ENCODE measurements around the gene ABCC8. TPM values are rescaled to one million over a fixed set of nuclear protein-coding genes. Genes with fewer than 3 reads are reported as not detected.

ABCC8 gene
- polyA plus RNA-seq, 2 of the 4 experiments (the other 2 are of a cell fraction), result 1.1 to 2.0 TPM

DNA sequence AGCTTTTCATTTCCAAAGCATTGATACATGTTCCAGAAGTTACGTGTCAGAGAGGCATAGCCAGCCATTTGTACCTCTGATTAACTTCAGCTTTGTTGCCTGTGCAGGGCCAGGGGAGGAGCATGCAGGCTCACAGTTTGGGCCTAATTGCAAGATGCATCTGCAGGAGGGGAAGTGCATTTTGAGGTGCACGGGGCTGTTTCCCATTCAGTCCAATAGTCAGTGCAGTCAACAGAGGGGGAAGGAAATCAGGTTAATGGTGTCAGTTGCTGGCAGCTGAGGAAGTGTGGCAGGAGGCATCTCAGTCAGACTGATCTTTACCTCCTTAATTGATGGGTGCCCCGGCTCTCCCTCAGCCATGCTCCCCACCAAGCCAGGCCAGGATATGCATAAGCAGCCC, 39.3 kb downstream of the ABCC8 start:
- H3K4me1 ChIP-seq, result peaks cover 22% of the 10 kb centered on the region
- no peak overlapping the region for H3K27ac ChIP-seq
- TF ChIP-seq, protein P1, sequence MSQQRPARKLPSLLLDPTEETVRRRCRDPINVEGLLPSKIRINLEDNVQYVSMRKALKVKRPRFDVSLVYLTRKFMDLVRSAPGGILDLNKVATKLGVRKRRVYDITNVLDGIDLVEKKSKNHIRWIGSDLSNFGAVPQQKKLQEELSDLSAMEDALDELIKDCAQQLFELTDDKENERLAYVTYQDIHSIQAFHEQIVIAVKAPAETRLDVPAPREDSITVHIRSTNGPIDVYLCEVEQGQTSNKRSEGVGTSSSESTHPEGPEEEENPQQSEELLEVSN (IDR thresholded peaks at IDR 0.05; ENCODE audit: borderline replicate concordance, low read depth), result no peak
- TF ChIP-seq, protein P2, sequence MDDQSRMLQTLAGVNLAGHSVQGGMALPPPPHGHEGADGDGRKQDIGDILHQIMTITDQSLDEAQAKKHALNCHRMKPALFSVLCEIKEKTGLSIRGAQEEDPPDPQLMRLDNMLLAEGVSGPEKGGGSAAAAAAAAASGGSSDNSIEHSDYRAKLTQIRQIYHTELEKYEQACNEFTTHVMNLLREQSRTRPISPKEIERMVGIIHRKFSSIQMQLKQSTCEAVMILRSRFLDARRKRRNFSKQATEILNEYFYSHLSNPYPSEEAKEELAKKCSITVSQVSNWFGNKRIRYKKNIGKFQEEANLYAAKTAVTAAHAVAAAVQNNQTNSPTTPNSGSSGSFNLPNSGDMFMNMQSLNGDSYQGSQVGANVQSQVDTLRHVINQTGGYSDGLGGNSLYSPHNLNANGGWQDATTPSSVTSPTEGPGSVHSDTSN (IDR thresholded peaks at IDR 0.05), result no peak
- TF ChIP-seq TP53 (CRISPR knock-in tag; IDR thresholded peaks at IDR 0.05) (no peak), NR3C1 (IDR thresholded peaks at IDR 0.05) (no peak), ZNF302 (CRISPR knock-in tag; IDR thresholded peaks at IDR 0.05) (no peak), HOXB13 (CRISPR knock-in tag; IDR thresholded peaks at IDR 0.05; ENCODE audit: low read depth) (no peak), RARB (CRISPR knock-in tag; IDR thresholded peaks at IDR 0.05) (no peak), CEBPB (IDR thresholded peaks at IDR 0.05) (no peak), HDAC2 (IDR thresholded peaks at IDR 0.05) (no peak), HEYL (CRISPR knock-in tag; IDR thresholded peaks at IDR 0.05) (no peak)
- H3K9me3 ChIP-seq, result peaks cover 3% of the 10 kb centered on the region; the same call in 1 of the 3 replicates
- H3K4me2 ChIP-seq, result no peak overlapping the region
- H3K4me3 ChIP-seq, result no peak overlapping the region
- POLR2A ChIA-PET, result no interaction called here
- DNase-seq (ENCODE audit: low read depth in 1 of 2, low spot score in 1 of 2) (no peak), ATAC-seq (no peak), FAIRE-seq (no peak)
- 85% methylated on average over 3 of the region's 3 CpGs for WGBS (ENCODE audit: missing lambda C conversion rate)
- CTCF ChIA-PET, result interaction anchor here (1.1 to 1.5 kb wide), 2 partner anchors 12 to 67 kb away, joined by 3 to 5 read pairs; no protein-coding TSS in a partner anchor

DNA sequence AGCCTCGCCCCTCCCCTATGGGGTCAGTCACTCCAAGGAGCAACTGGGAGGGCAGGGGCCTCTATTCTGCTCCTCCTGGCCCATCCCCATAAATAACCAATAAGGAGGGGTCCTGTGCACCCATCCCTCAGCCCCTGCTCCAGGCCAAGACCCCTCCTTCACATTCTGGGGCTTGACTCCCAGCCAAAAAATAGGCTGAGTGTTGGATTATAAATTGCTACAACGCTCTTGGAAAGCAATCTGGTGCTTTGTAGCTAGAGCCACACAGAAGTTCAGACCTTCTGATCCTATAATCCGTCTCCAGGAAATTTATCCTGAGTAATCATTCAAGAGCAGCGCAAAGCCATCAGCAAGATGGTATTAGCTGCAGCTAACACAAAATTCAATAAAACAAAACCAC, 42.5 kb downstream of the ABCC8 start:
- Histone ChIP-seq H3K4me2 (no peak overlapping the region), H3K4me1 (peaks cover 4% of the 10 kb centered on the region), H3K4me3 (no peak overlapping the region), H3K9me3 (no peaks in the 10 kb centered on the region), H3K27ac (no peak overlapping the region)
- ATAC-seq, result no peak
- TF ChIP-seq MAZ (IDR thresholded peaks at IDR 0.05; ENCODE audit: borderline replicate concordance, low read depth, low read length) (no peak), NPAS2 (CRISPR knock-in tag; IDR thresholded peaks at IDR 0.05; ENCODE audit: borderline replicate concordance) (no peak), JUNB (IDR thresholded peaks at IDR 0.05) (no peak), SMC3 (IDR thresholded peaks at IDR 0.05) (no peak), JUN (IDR thresholded peaks at IDR 0.05) (no peak), CBX8 (IDR thresholded peaks at IDR 0.05) (no peak)
- TF ChIP-seq, protein P3, sequence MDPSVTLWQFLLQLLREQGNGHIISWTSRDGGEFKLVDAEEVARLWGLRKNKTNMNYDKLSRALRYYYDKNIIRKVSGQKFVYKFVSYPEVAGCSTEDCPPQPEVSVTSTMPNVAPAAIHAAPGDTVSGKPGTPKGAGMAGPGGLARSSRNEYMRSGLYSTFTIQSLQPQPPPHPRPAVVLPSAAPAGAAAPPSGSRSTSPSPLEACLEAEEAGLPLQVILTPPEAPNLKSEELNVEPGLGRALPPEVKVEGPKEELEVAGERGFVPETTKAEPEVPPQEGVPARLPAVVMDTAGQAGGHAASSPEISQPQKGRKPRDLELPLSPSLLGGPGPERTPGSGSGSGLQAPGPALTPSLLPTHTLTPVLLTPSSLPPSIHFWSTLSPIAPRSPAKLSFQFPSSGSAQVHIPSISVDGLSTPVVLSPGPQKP (IDR thresholded peaks at IDR 0.05; ENCODE audit: low read depth, low read length), result no peak
- no peak for FAIRE-seq
- POLR2A ChIA-PET, result no interaction called here
- 65% methylated on average over 4 of the region's 4 CpGs for WGBS (ENCODE audit: missing lambda C conversion rate)
- CTCF ChIA-PET, result interaction anchor here (0.9 kb wide), 1 partner anchor 15 kb away, joined by 3 read pairs; no protein-coding TSS in a partner anchor
- no peak for DNase-seq (ENCODE audit: low read depth in 1 of 2, low spot score in 1 of 2)

DNA sequence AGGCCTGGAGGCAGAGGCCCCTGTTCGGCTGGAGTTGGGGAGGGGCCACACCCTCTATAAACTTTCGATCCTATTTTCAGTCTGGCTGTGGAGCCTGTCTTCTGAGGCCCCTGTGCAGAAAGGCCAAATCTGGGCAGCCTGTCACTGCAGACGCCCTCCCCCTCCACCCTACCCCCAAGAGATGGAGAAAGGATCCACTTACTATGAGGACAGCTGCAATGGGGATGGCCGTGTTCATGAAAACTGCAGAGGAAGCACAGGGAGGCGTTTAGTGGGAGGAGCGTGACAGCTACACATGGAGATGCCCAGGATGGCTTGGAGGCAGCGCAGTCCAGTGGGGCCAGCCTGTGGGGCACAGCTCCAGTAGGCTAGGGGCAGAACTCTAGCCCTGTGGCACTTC, 44.6 kb downstream of the ABCC8 start:
- H3K4me2 ChIP-seq, result no peak overlapping the region
- TF ChIP-seq CHD4 (IDR thresholded peaks at IDR 0.05; ENCODE audit: borderline replicate concordance), result no peak
- TF ChIP-seq, protein P4, sequence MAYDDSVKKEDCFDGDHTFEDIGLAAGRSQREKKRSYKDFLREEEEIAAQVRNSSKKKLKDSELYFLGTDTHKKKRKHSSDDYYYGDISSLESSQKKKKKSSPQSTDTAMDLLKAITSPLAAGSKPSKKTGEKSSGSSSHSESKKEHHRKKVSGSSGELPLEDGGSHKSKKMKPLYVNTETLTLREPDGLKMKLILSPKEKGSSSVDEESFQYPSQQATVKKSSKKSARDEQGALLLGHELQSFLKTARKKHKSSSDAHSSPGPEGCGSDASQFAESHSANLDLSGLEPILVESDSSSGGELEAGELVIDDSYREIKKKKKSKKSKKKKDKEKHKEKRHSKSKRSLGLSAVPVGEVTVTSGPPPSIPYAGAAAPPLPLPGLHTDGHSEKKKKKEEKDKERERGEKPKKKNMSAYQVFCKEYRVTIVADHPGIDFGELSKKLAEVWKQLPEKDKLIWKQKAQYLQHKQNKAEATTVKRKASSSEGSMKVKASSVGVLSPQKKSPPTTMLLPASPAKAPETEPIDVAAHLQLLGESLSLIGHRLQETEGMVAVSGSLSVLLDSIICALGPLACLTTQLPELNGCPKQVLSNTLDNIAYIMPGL (CRISPR knock-in tag; IDR thresholded peaks at IDR 0.05; ENCODE audit: borderline replicate concordance), result no peak
- TF ChIP-seq, protein P5, sequence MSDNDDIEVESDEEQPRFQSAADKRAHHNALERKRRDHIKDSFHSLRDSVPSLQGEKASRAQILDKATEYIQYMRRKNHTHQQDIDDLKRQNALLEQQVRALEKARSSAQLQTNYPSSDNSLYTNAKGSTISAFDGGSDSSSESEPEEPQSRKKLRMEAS (IDR thresholded peaks at IDR 0.05), result no peak
- TF ChIP-seq EHMT2 (IDR thresholded peaks at IDR 0.05; ENCODE audit: low read depth), result no peak
- no peak for TF ChIP-seq ZC3H11A (IDR thresholded peaks at IDR 0.05)
- no peak for TF ChIP-seq MYC (IDR thresholded peaks at IDR 0.05; ENCODE audit: borderline replicate concordance, low read length)
- no peak for TF ChIP-seq EHF (CRISPR knock-in tag; IDR thresholded peaks at IDR 0.05)
- no peak for TF ChIP-seq NPAS2 (CRISPR knock-in tag; IDR thresholded peaks at IDR 0.05; ENCODE audit: borderline replicate concordance)
- no peak for TF ChIP-seq CBX2 (IDR thresholded peaks at IDR 0.05; ENCODE audit: borderline replicate concordance, low read depth)
- no peak for TF ChIP-seq NFE2L2 (conservative IDR thresholded peaks at IDR 0.05; ENCODE audit: low read length)
- no peak for TF ChIP-seq RAD21 (conservative IDR thresholded peaks at IDR 0.05 in 1 of 2, IDR thresholded peaks at IDR 0.05 in 1 of 2)
- no peak for TF ChIP-seq SREBF2 (IDR thresholded peaks at IDR 0.05)
- H3K9me3 ChIP-seq, result no peaks in the 10 kb centered on the region
- no peak overlapping the region for H3K27ac ChIP-seq
- CTCF ChIA-PET, result interaction anchor here (1.4 to 2.7 kb wide), 5 partner anchors 8 to 73 kb away, joined by 3 to 9 read pairs (median 7); no protein-coding TSS in a partner anchor
- WGBS (ENCODE audit: missing lambda C conversion rate), result 75% methylated on average over 7 of the region's 7 CpGs
- POLR2A ChIA-PET, result no interaction called here
- no peaks in the 10 kb centered on the region for H3K4me1 ChIP-seq
- FAIRE-seq (no peak), ATAC-seq (no peak; a peak in 1 of 6 replicates), DNase-seq (ENCODE audit: low read depth in 1 of 2, low spot score in 1 of 2) (no peak)
- H3K4me3 ChIP-seq, result no peak overlapping the region

Data from A549 (cell line).